Mucosa of stomach (tissue), 1 donor: ENCODE results near the gene MAD1L1.

Experiments
- H3K27me3 ChIP-seq: one replicate; pipeline ENCODE4 v1.7.0; 2013; ENCODE audit warnings: mild to moderate bottlenecking, low read length; ENCODE audit not compliant: control insufficient read depth, insufficient read depth
- H3K36me3 ChIP-seq: one replicate; pipeline ENCODE4 v1.7.0; 2013; ENCODE audit warnings: low read length; ENCODE audit not compliant: control insufficient read depth, insufficient read depth
- H3K4me1 ChIP-seq: one replicate; pipeline ENCODE4 v1.7.0; 2013; ENCODE audit warnings: mild to moderate bottlenecking, low read length; ENCODE audit not compliant: control insufficient read depth, insufficient read depth
- H3K4me3 ChIP-seq: one replicate; pipeline ENCODE4 v1.7.0; 2013; ENCODE audit warnings: low read length
- H3K9ac ChIP-seq: one replicate; pipeline ENCODE4 v1.7.0; 2013; ENCODE audit warnings: mild to moderate bottlenecking, low read length, moderate library complexity
- H3K9me3 ChIP-seq: one replicate; pipeline ENCODE4 v1.7.0; 2013; ENCODE audit warnings: mild to moderate bottlenecking, low read length, moderate library complexity; ENCODE audit not compliant: control insufficient read depth
- donor health status: Pancreatic carcinoma.

Gene MAD1L1

GRCh38 chr7:2191016-2191415, 41.7 kb downstream of the MAD1L1 start:
- no peaks in the 10 kb centered on the region for H3K4me1 ChIP-seq
- H3K27me3 ChIP-seq = no peaks in the 10 kb centered on the region
- no peaks in the 10 kb centered on the region for H3K36me3 ChIP-seq
- H3K9ac ChIP-seq = no peak overlapping the region
- no peak overlapping the region for H3K4me3 ChIP-seq
- H3K9me3 ChIP-seq = no peaks in the 10 kb centered on the region

- Histone ChIP-seq H3K36me3 (no peaks in the 10 kb centered on the region), H3K4me3 (no peak overlapping the region), H3K27me3 (no peaks in the 10 kb centered on the region), H3K4me1 (no peaks in the 10 kb centered on the region), H3K9ac (no peak overlapping the region), H3K9me3 (no peaks in the 10 kb centered on the region)
Measured at GRCh38 chr7:2190531-2190930, 42.2 kb downstream of the MAD1L1 start.

- Histone ChIP-seq H3K4me1 (no peaks in the 10 kb centered on the region), H3K36me3 (no peaks in the 10 kb centered on the region), H3K4me3 (no peak overlapping the region), H3K27me3 (no peaks in the 10 kb centered on the region), H3K9ac (no peak overlapping the region), H3K9me3 (no peaks in the 10 kb centered on the region)
Measured at GRCh38 chr7:2186166-2186565, 46.6 kb downstream of the MAD1L1 start.

- H3K4me1 ChIP-seq = no peaks in the 10 kb centered on the region
- H3K4me3 ChIP-seq = no peak overlapping the region
- no peaks in the 10 kb centered on the region for H3K27me3 ChIP-seq
- H3K36me3 ChIP-seq = no peaks in the 10 kb centered on the region
- no peak overlapping the region for H3K9ac ChIP-seq
- no peaks in the 10 kb centered on the region for H3K9me3 ChIP-seq
Measured at GRCh38 chr7:2185715-2186114, 47.0 kb downstream of the MAD1L1 start.

GRCh38 chr7:2182461-2182860, 50.3 kb downstream of the MAD1L1 start:
- Histone ChIP-seq H3K27me3 (no peaks in the 10 kb centered on the region), H3K9ac (no peak overlapping the region), H3K4me3 (no peak overlapping the region), H3K9me3 (no peaks in the 10 kb centered on the region), H3K36me3 (no peaks in the 10 kb centered on the region), H3K4me1 (no peaks in the 10 kb centered on the region)

- no peak overlapping the region for H3K9ac ChIP-seq
- no peaks in the 10 kb centered on the region for H3K27me3 ChIP-seq
- H3K4me3 ChIP-seq = no peak overlapping the region
- no peaks in the 10 kb centered on the region for H3K4me1 ChIP-seq
- no peaks in the 10 kb centered on the region for H3K36me3 ChIP-seq
- no peaks in the 10 kb centered on the region for H3K9me3 ChIP-seq
Measured at GRCh38 chr7:2181077-2181854, 51.5 kb downstream of the MAD1L1 start.

- Histone ChIP-seq H3K9me3 (no peaks in the 10 kb centered on the region), H3K36me3 (no peaks in the 10 kb centered on the region), H3K4me1 (no peaks in the 10 kb centered on the region), H3K27me3 (no peaks in the 10 kb centered on the region), H3K4me3 (no peak overlapping the region), H3K9ac (no peak overlapping the region)
Measured at GRCh38 chr7:2180081-2180480, 52.7 kb downstream of the MAD1L1 start.

GRCh38 chr7:2175514-2175913, 57.2 kb downstream of the MAD1L1 start:
- Histone ChIP-seq H3K4me3 (no peak overlapping the region), H3K9ac (no peak overlapping the region), H3K9me3 (no peaks in the 10 kb centered on the region), H3K4me1 (peaks cover 12% of the 10 kb centered on the region), H3K27me3 (no peaks in the 10 kb centered on the region), H3K36me3 (no peaks in the 10 kb centered on the region)

- H3K36me3 ChIP-seq = no peaks in the 10 kb centered on the region
- no peaks in the 10 kb centered on the region for H3K9me3 ChIP-seq
- no peaks in the 10 kb centered on the region for H3K27me3 ChIP-seq
- H3K4me1 ChIP-seq = peaks cover 12% of the 10 kb centered on the region
- H3K9ac ChIP-seq = no peak overlapping the region
- no peak overlapping the region for H3K4me3 ChIP-seq
Measured at GRCh38 chr7:2175091-2175490, 57.7 kb downstream of the MAD1L1 start.

- Histone ChIP-seq H3K9me3 (no peaks in the 10 kb centered on the region), H3K4me1 (peaks cover 12% of the 10 kb centered on the region), H3K27me3 (no peaks in the 10 kb centered on the region), H3K4me3 (no peak overlapping the region), H3K36me3 (no peaks in the 10 kb centered on the region), H3K9ac (no peak overlapping the region)
Measured at GRCh38 chr7:2173189-2173827, 59.4 kb downstream of the MAD1L1 start.

- peaks cover 12% of the 10 kb centered on the region for H3K4me1 ChIP-seq
- H3K27me3 ChIP-seq = no peaks in the 10 kb centered on the region
- no peaks in the 10 kb centered on the region for H3K36me3 ChIP-seq
- H3K4me3 ChIP-seq = no peak overlapping the region
- no peak overlapping the region for H3K9ac ChIP-seq
- H3K9me3 ChIP-seq = no peaks in the 10 kb centered on the region
Measured at GRCh38 chr7:2172311-2173188, 60.2 kb downstream of the MAD1L1 start.

- Histone ChIP-seq H3K27me3 (no peaks in the 10 kb centered on the region), H3K36me3 (no peaks in the 10 kb centered on the region), H3K4me3 (no peak overlapping the region), H3K9ac (no peak overlapping the region), H3K4me1 (peaks cover 12% of the 10 kb centered on the region), H3K9me3 (no peaks in the 10 kb centered on the region)
Measured at GRCh38 chr7:2171855-2172254, 60.9 kb downstream of the MAD1L1 start.
